ENCODE results near the gene OLFML2A. TPM values are rescaled to one million over a fixed set of nuclear protein-coding genes. Genes with fewer than 3 reads are reported as not detected.

OLFML2A gene
- total RNA-seq, 5 donors from 2014 or later (not counting 1 experiment from before 2014, with no cell fraction given): 0.07 to 0.18 (median 0.13) TPM; not detected in 2

GRCh38 chr9:124764774-124765438 lies 12.0 kb upstream of the OLFML2A start:
- H3K36me3 Mint-ChIP-seq: no peaks in the 10 kb centered on the region
- ChIA-PET POLR2A (no interaction called here), CTCF (interaction anchor here in 1 of 2 donors (0.6 to 1.5 kb wide), 3 partner anchors 10 to 504 kb away, joined by 3 read pairs; no protein-coding TSS in a partner anchor)
- no peaks in the 10 kb centered on the region for H3K9me3 Mint-ChIP-seq
- H3K4me1 Mint-ChIP-seq: peaks cover 8 to 12% (median 10%) of the 10 kb centered on the region in 3 donors
- no peak overlapping the region for H3K4me3 ChIP-seq (ENCODE audit: control insufficient read depth in 1 of 2, extremely low read depth in 1 of 2, low read length in 1 of 2)
- H3K27me3 Mint-ChIP-seq: peaks cover 61 to 78% of the 10 kb centered on the region in 2 donors
- no peak overlapping the region for H3K27ac ChIP-seq (ENCODE audit: low read length)
- peak in 1 of 35 experiments; percentile 15 for DNase-seq
- peak in 1 of 4 experiments; percentile 50 for ATAC-seq (replicated peaks in 1 of 4)
- H3K36me3 ChIP-seq (ENCODE audit: control insufficient read depth in 2 of 2, extremely low read depth in 1 of 2, insufficient read depth in 1 of 2, low read length in 1 of 2): no peaks in the 10 kb centered on the region
- H3K27me3 ChIP-seq (replicated peaks in 1 of 2; ENCODE audit: control insufficient read depth in 2 of 2, extremely low read depth in 1 of 2, insufficient read depth in 2 of 2, low read length in 1 of 2): peaks cover 0 to 19% of the 10 kb centered on the region in 2 experiments
- peaks cover 0 to 5% of the 10 kb centered on the region in 2 experiments for H3K4me1 ChIP-seq (ENCODE audit: control insufficient read depth in 1 of 2, extremely low read depth in 1 of 2, insufficient read depth in 2 of 2, low read length in 2 of 2)
- no peak overlapping the region for H3K27ac Mint-ChIP-seq
- WGBS (ENCODE audit: insufficient coverage): no CpG with 5 or more reads among the region's 6 CpGs
- H3K9me3 ChIP-seq: no peaks in the 10 kb centered on the region
- H3K4me3 Mint-ChIP-seq: no peak overlapping the region

GRCh38 chr9:124765439-124765835 lies 11.5 kb upstream of the OLFML2A start:
- H3K27ac ChIP-seq (ENCODE audit: low read length): no peak overlapping the region
- H3K9me3 ChIP-seq: no peaks in the 10 kb centered on the region
- peaks cover 64 to 80% of the 10 kb centered on the region in 2 donors for H3K27me3 Mint-ChIP-seq
- ChIA-PET CTCF (interaction anchor here in 1 of 2 donors (0.6 to 1.8 kb wide), 5 partner anchors 9 to 504 kb away, joined by 3 to 7 read pairs (median 3); partner anchors contain the start of gene OLFML2A), POLR2A (no interaction called here)
- peaks cover 12 to 17% (median 14%) of the 10 kb centered on the region in 3 donors for H3K4me1 Mint-ChIP-seq
- H3K36me3 Mint-ChIP-seq: no peaks in the 10 kb centered on the region
- H3K4me1 ChIP-seq (ENCODE audit: control insufficient read depth in 1 of 2, extremely low read depth in 1 of 2, insufficient read depth in 2 of 2, low read length in 2 of 2): peaks cover 0 to 11% of the 10 kb centered on the region in 2 experiments
- H3K36me3 ChIP-seq (ENCODE audit: control insufficient read depth in 2 of 2, extremely low read depth in 1 of 2, insufficient read depth in 1 of 2, low read length in 1 of 2): no peaks in the 10 kb centered on the region
- WGBS (ENCODE audit: insufficient coverage): no CpG with 5 or more reads among the region's 6 CpGs
- H3K9me3 Mint-ChIP-seq: no peaks in the 10 kb centered on the region
- H3K27me3 ChIP-seq (replicated peaks in 1 of 2; ENCODE audit: control insufficient read depth in 2 of 2, extremely low read depth in 1 of 2, insufficient read depth in 2 of 2, low read length in 1 of 2): peaks cover 0 to 23% of the 10 kb centered on the region in 2 experiments
- no peak overlapping the region for H3K27ac Mint-ChIP-seq
- ATAC-seq (replicated peaks in 1 of 4): no peak
- DNase-seq: no peak
- H3K4me3 Mint-ChIP-seq: no peak overlapping the region
- H3K4me3 ChIP-seq (ENCODE audit: control insufficient read depth in 1 of 2, extremely low read depth in 1 of 2, low read length in 1 of 2): no peak overlapping the region

- no peaks in the 10 kb centered on the region for H3K9me3 Mint-ChIP-seq
- H3K27me3 Mint-ChIP-seq: peaks cover 57 to 73% of the 10 kb centered on the region in 2 donors
- CTCF ChIA-PET: interaction anchor here (0.5 to 1.8 kb wide), 4 partner anchors 10 to 130 kb away, joined by 3 to 7 read pairs (median 3); partner anchors contain the start of gene OLFML2A (in 1 of the 2)
- DNase-seq: no peak
- H3K27ac Mint-ChIP-seq: no peak overlapping the region
- POLR2A ChIA-PET: interaction anchor here (0.5 to 0.7 kb wide), 5 partner anchors 22 to 241 kb away, joined by 3 to 5 read pairs (median 3); no protein-coding TSS in a partner anchor
- H3K4me1 Mint-ChIP-seq: peaks cover 14 to 19% (median 16%) of the 10 kb centered on the region in 3 donors
- Histone ChIP-seq H3K9me3 (no peaks in the 10 kb centered on the region), H3K4me3 (ENCODE audit: control insufficient read depth in 1 of 2, extremely low read depth in 1 of 2, low read length in 1 of 2) (no peak overlapping the region), H3K27me3 (replicated peaks in 1 of 2; ENCODE audit: control insufficient read depth in 2 of 2, extremely low read depth in 1 of 2, insufficient read depth in 2 of 2, low read length in 1 of 2) (peaks cover 0 to 26% of the 10 kb centered on the region in 2 experiments), H3K4me1 (ENCODE audit: control insufficient read depth in 1 of 2, extremely low read depth in 1 of 2, insufficient read depth in 2 of 2, low read length in 2 of 2) (peaks cover 0 to 16% of the 10 kb centered on the region in 2 experiments), H3K36me3 (ENCODE audit: control insufficient read depth in 2 of 2, extremely low read depth in 1 of 2, insufficient read depth in 1 of 2, low read length in 1 of 2) (no peaks in the 10 kb centered on the region), H3K27ac (ENCODE audit: low read length) (no peak overlapping the region)
- no peak overlapping the region for H3K4me3 Mint-ChIP-seq
- no peaks in the 10 kb centered on the region for H3K36me3 Mint-ChIP-seq
- no peak for ATAC-seq (replicated peaks in 1 of 4)
- WGBS (ENCODE audit: insufficient coverage): no CpG with 5 or more reads among the region's 1 CpG
These were observed 10.6 kb upstream of the OLFML2A start for GRCh38 chr9:124766326-124766725.

- CTCF ChIA-PET: interaction anchor here in 1 of 2 donors (1.8 kb wide), 1 partner anchor 9 kb away, joined by 7 read pairs; the partner anchor contains the start of gene OLFML2A
- peak in 1 of 35 experiments; percentile 29 for DNase-seq
- Histone ChIP-seq H3K36me3 (ENCODE audit: control insufficient read depth in 2 of 2, extremely low read depth in 1 of 2, insufficient read depth in 1 of 2, low read length in 1 of 2) (no peaks in the 10 kb centered on the region), H3K9me3 (no peaks in the 10 kb centered on the region), H3K27ac (ENCODE audit: low read length) (no peak overlapping the region), H3K27me3 (replicated peaks in 1 of 2; ENCODE audit: control insufficient read depth in 2 of 2, extremely low read depth in 1 of 2, insufficient read depth in 2 of 2, low read length in 1 of 2) (peaks cover 0 to 29% of the 10 kb centered on the region in 2 experiments), H3K4me3 (ENCODE audit: control insufficient read depth in 1 of 2, extremely low read depth in 1 of 2, low read length in 1 of 2) (no peak overlapping the region), H3K4me1 (ENCODE audit: control insufficient read depth in 1 of 2, extremely low read depth in 1 of 2, insufficient read depth in 2 of 2, low read length in 2 of 2) (peaks cover 2 to 23% of the 10 kb centered on the region in 2 experiments)
- Mint-ChIP-seq H3K9me3 (no peaks in the 10 kb centered on the region), H3K36me3 (no peaks in the 10 kb centered on the region), H3K4me1 (peaks cover 20 to 22% (median 21%) of the 10 kb centered on the region in 3 donors), H3K27ac (no peak overlapping the region), H3K4me3 (no peak overlapping the region), H3K27me3 (peaks cover 51 to 71% of the 10 kb centered on the region in 2 donors)
- no peak for ATAC-seq (replicated peaks in 1 of 4)
- POLR2A ChIA-PET: interaction anchor here (0.6 to 0.7 kb wide), 2 partner anchors 51 to 94 kb away, joined by 3 read pairs; no protein-coding TSS in a partner anchor
- WGBS (ENCODE audit: insufficient coverage): no CpG with 5 or more reads among the region's 4 CpGs
These were observed 9.9 kb upstream of the OLFML2A start for GRCh38 chr9:124766815-124767554.

- Histone ChIP-seq H3K4me1 (ENCODE audit: control insufficient read depth in 1 of 2, extremely low read depth in 1 of 2, insufficient read depth in 2 of 2, low read length in 2 of 2) (peaks cover 2 to 29% of the 10 kb centered on the region in 2 experiments), H3K27me3 (replicated peaks in 1 of 2; ENCODE audit: control insufficient read depth in 2 of 2, extremely low read depth in 1 of 2, insufficient read depth in 2 of 2, low read length in 1 of 2) (peaks cover 0 to 38% of the 10 kb centered on the region in 2 experiments), H3K27ac (ENCODE audit: low read length) (no peak overlapping the region), H3K36me3 (ENCODE audit: control insufficient read depth in 2 of 2, extremely low read depth in 1 of 2, insufficient read depth in 1 of 2, low read length in 1 of 2) (no peaks in the 10 kb centered on the region), H3K9me3 (no peaks in the 10 kb centered on the region), H3K4me3 (ENCODE audit: control insufficient read depth in 1 of 2, extremely low read depth in 1 of 2, low read length in 1 of 2) (no peak overlapping the region)
- Mint-ChIP-seq H3K36me3 (no peaks in the 10 kb centered on the region), H3K9me3 (no peaks in the 10 kb centered on the region), H3K4me1 (peaks cover 26 to 30% (median 29%) of the 10 kb centered on the region in 3 donors), H3K27me3 (peaks cover 51 to 70% of the 10 kb centered on the region in 2 donors), H3K27ac (no peak overlapping the region), H3K4me3 (no peak overlapping the region)
- no peak for ATAC-seq (replicated peaks in 1 of 4)
- no CpG with 5 or more reads among the region's 2 CpGs for WGBS (ENCODE audit: insufficient coverage)
- no peak for DNase-seq
- ChIA-PET CTCF (no interaction called here), POLR2A (no interaction called here)
These were observed 9.1 kb upstream of the OLFML2A start for GRCh38 chr9:124767821-124768220.

GRCh38 chr9:124768334-124768733 lies 8.6 kb upstream of the OLFML2A start:
- POLR2A ChIA-PET: no interaction called here
- H3K4me3 Mint-ChIP-seq: no peak overlapping the region

More at GRCh38 chr9:124768334-124768733, 8.6 kb upstream of the OLFML2A start:
- ATAC-seq (replicated peaks in 1 of 4) (no peak), DNase-seq (no peak)
- Mint-ChIP-seq H3K27ac (no peak overlapping the region), H3K9me3 (no peaks in the 10 kb centered on the region), H3K4me1 (peaks cover 26 to 30% (median 30%) of the 10 kb centered on the region in 3 donors), H3K27me3 (peaks cover 47 to 66% of the 10 kb centered on the region in 2 donors), H3K36me3 (no peaks in the 10 kb centered on the region)
- Histone ChIP-seq H3K9me3 (no peaks in the 10 kb centered on the region), H3K4me3 (ENCODE audit: control insufficient read depth in 1 of 2, extremely low read depth in 1 of 2, low read length in 1 of 2) (no peak overlapping the region), H3K4me1 (ENCODE audit: control insufficient read depth in 1 of 2, extremely low read depth in 1 of 2, insufficient read depth in 2 of 2, low read length in 2 of 2) (peaks cover 2 to 29% of the 10 kb centered on the region in 2 experiments), H3K27ac (ENCODE audit: low read length) (no peak overlapping the region), H3K36me3 (ENCODE audit: control insufficient read depth in 2 of 2, extremely low read depth in 1 of 2, insufficient read depth in 1 of 2, low read length in 1 of 2) (no peaks in the 10 kb centered on the region), H3K27me3 (replicated peaks in 1 of 2; ENCODE audit: control insufficient read depth in 2 of 2, extremely low read depth in 1 of 2, insufficient read depth in 2 of 2, low read length in 1 of 2) (peaks cover 0 to 43% of the 10 kb centered on the region in 2 experiments)
- no CpG with 5 or more reads among the region's 3 CpGs for WGBS (ENCODE audit: insufficient coverage)
- CTCF ChIA-PET: interaction anchor here in 1 of 2 donors (0.5 to 1.3 kb wide), 5 partner anchors 56 to 1561 kb away, joined by 4 to 8 read pairs (median 6); partner anchors contain the start of gene WDR38

Data from T-cell (primary cell).